NCI-H82 treated with DMSO at 0.1 percent for 48 hours (cell line): ENCODE results near the gene TSEN54.
A peak's percentile ranks its signal among the peaks of the same experiment; 100 is the strongest.

Experiments used
- DNase-seq: peaks from one replicate; lab custom pipeline; 2025; ENCODE audit not compliant: unreplicated experiment; lab: John Stamatoyannopoulos, UW

TSEN54 gene

GRCh38 chr17:75503976-75504346 lies 12.4 kb upstream of the TSEN54 start:
- DNase-seq: no peak

- no peak for DNase-seq
Observed at GRCh38 chr17:75504347-75505151, 11.8 kb upstream of the TSEN54 start.

GRCh38 chr17:75505152-75505409 lies 11.2 kb upstream of the TSEN54 start:
- DNase-seq: no peak

GRCh38 chr17:75505640-75506039 lies 10.7 kb upstream of the TSEN54 start:
- no peak for DNase-seq

- no peak for DNase-seq
Observed at GRCh38 chr17:75506134-75506533, 10.2 kb upstream of the TSEN54 start.

- no peak for DNase-seq
Observed at GRCh38 chr17:75506888-75507287, 9.4 kb upstream of the TSEN54 start.

GRCh38 chr17:75507733-75508719 lies 8.3 kb upstream of the TSEN54 start:
- no peak for DNase-seq

GRCh38 chr17:75508931-75509361 lies 7.4 kb upstream of the TSEN54 start:
- DNase-seq: no peak

- no peak for DNase-seq
Observed at GRCh38 chr17:75509528-75510258, 6.6 kb upstream of the TSEN54 start.

GRCh38 chr17:75511270-75511609 lies 5.1 kb upstream of the TSEN54 start:
- DNase-seq: no peak

- DNase-seq: no peak
Observed at GRCh38 chr17:75511610-75512575, 4.4 kb upstream of the TSEN54 start.

- DNase-seq: no peak
Observed at GRCh38 chr17:75512926-75513640, 3.2 kb upstream of the TSEN54 start.

GRCh38 chr17:75513641-75514000 lies 2.7 kb upstream of the TSEN54 start:
- no peak for DNase-seq

GRCh38 chr17:75514299-75514918 lies 1.9 kb upstream of the TSEN54 start:
- no peak for DNase-seq

GRCh38 chr17:75514919-75515495 lies 1.3 kb upstream of the TSEN54 start:
- DNase-seq: no peak

- DNase-seq: peak; percentile 78
Observed at GRCh38 chr17:75515496-75516254, 653 bp upstream of the TSEN54 start, which contains the start of gene CASKIN2. CASKIN2 (minus strand) TSS chr17:75515537; CDS start chr17:75513804, 1,733 bp downstream.

- DNase-seq: peak; percentile 7
Observed at GRCh38 chr17:75516619-75517296, 430 bp downstream of the TSEN54 start.
